ENCODE data around the gene NELL1.

GRCh38 chr11:20880094-20880493, 210.7 kb downstream of the NELL1 start:
- TF ChIP-seq POLR2A (IDR thresholded peaks at IDR 0.05; ENCODE audit: low read depth, low read length), result no peak
- TF ChIP-seq CTCF (IDR thresholded peaks at IDR 0.05; ENCODE audit: extremely low read depth in 1 of 2, insufficient read depth in 1 of 2, low read depth in 1 of 2, low read length in 2 of 2), result no peak
- TF ChIP-seq EZH2 (IDR thresholded peaks at IDR 0.05; ENCODE audit: borderline replicate concordance, low read depth, low read length, severe bottlenecking), result no peak
- TF ChIP-seq JUN (IDR thresholded peaks at IDR 0.05; ENCODE audit: borderline replicate concordance, insufficient read depth, insufficient read length, low read depth), result no peak
- no peak for TF ChIP-seq MAX (IDR thresholded peaks at IDR 0.05; ENCODE audit: insufficient read depth, insufficient read length)

Data from endothelial cell of umbilical vein (primary cell).